ENCODE data around the gene FGF12. TPM values are rescaled to one million over a fixed set of nuclear protein-coding genes. Genes with fewer than 3 reads are reported as not detected.

Gene FGF12
- polyA plus RNA-seq, 3 donors, result not detected

GRCh38 chr3:192129586-192129985, 597.8 kb downstream of the FGF12 start:
- Histone ChIP-seq H3K4me2 (replicated peaks; ENCODE audit: extremely low read depth, low read length, poor library complexity, severe bottlenecking) (no peak overlapping the region), H3K4me3 (replicated peaks in 1 of 3; ENCODE audit: low read depth in 2 of 3, low read length in 3 of 3) (no peak overlapping the region), H3K27ac (ENCODE audit: low read depth in 1 of 2, low read length in 2 of 2) (no peak overlapping the region), H2AFZ (ENCODE audit: insufficient read depth, low read depth, low read length, poor library complexity, severe bottlenecking) (no peak overlapping the region), H4K20me1 (ENCODE audit: insufficient read depth, low read length) (no peaks in the 10 kb centered on the region), H3K4me1 (ENCODE audit: control insufficient read depth in 1 of 2, insufficient read depth in 2 of 2, low read length in 2 of 2) (no peaks in the 10 kb centered on the region), H3K27me3 (ENCODE audit: control insufficient read depth in 2 of 2, insufficient read depth in 2 of 2, low read length in 2 of 2) (no peaks in the 10 kb centered on the region), H3K9ac (ENCODE audit: insufficient read depth, low read length, poor library complexity, severe bottlenecking) (no peak overlapping the region), H3K79me2 (ENCODE audit: insufficient read depth, low read length) (no peaks in the 10 kb centered on the region), H3K36me3 (replicated peaks in 1 of 2; ENCODE audit: control insufficient read depth in 1 of 2, insufficient read depth in 2 of 2, low read length in 2 of 2) (no peaks in the 10 kb centered on the region), H3K9me3 (replicated peaks in 1 of 2; ENCODE audit: control insufficient read depth in 1 of 2, insufficient read depth in 1 of 2, low read length in 2 of 2) (no peaks in the 10 kb centered on the region)
- peaks cover 0 to 2% (median 0%) of the 10 kb centered on the region in 7 donors for H3K9me3 Mint-ChIP-seq
- H3K36me3 Mint-ChIP-seq, result no peaks in the 10 kb centered on the region
- peaks cover 0 to 1% (median 0%) of the 10 kb centered on the region in 3 donors for H3K27me3 Mint-ChIP-seq (ENCODE audit: low read depth in 3 of 3)
- H3K27ac Mint-ChIP-seq, result no peak overlapping the region
- no peak overlapping the region for H3K4me3 Mint-ChIP-seq
- no peak for DNase-seq
- TF ChIP-seq CTCF (IDR thresholded peaks at IDR 0.05), result no peak
- no peaks in the 10 kb centered on the region for H3K4me1 Mint-ChIP-seq
- no CpG with 5 or more reads among the region's 1 CpG for WGBS (ENCODE audit: insufficient coverage)
- intact Hi-C loops (cut with micrococcal nuclease), result no loop called here

GRCh38 chr3:192128922-192129321, 598.4 kb downstream of the FGF12 start:
- Histone ChIP-seq H4K20me1 (ENCODE audit: insufficient read depth, low read length) (no peaks in the 10 kb centered on the region), H2AFZ (ENCODE audit: insufficient read depth, low read depth, low read length, poor library complexity, severe bottlenecking) (no peak overlapping the region), H3K36me3 (replicated peaks in 1 of 2; ENCODE audit: control insufficient read depth in 1 of 2, insufficient read depth in 2 of 2, low read length in 2 of 2) (no peaks in the 10 kb centered on the region), H3K4me3 (replicated peaks in 1 of 3; ENCODE audit: low read depth in 2 of 3, low read length in 3 of 3) (no peak overlapping the region), H3K79me2 (ENCODE audit: insufficient read depth, low read length) (no peaks in the 10 kb centered on the region), H3K4me1 (ENCODE audit: control insufficient read depth in 1 of 2, insufficient read depth in 2 of 2, low read length in 2 of 2) (no peaks in the 10 kb centered on the region), H3K4me2 (replicated peaks; ENCODE audit: extremely low read depth, low read length, poor library complexity, severe bottlenecking) (no peak overlapping the region), H3K9me3 (replicated peaks in 1 of 2; ENCODE audit: control insufficient read depth in 1 of 2, insufficient read depth in 1 of 2, low read length in 2 of 2) (no peaks in the 10 kb centered on the region), H3K27ac (ENCODE audit: low read depth in 1 of 2, low read length in 2 of 2) (no peak overlapping the region), H3K9ac (ENCODE audit: insufficient read depth, low read length, poor library complexity, severe bottlenecking) (no peak overlapping the region), H3K27me3 (ENCODE audit: control insufficient read depth in 2 of 2, insufficient read depth in 2 of 2, low read length in 2 of 2) (no peaks in the 10 kb centered on the region)
- Mint-ChIP-seq H3K27me3 (ENCODE audit: low read depth in 3 of 3) (peaks cover 0 to 1% (median 0%) of the 10 kb centered on the region in 3 donors), H3K4me1 (no peaks in the 10 kb centered on the region), H3K9me3 (peaks cover 0 to 2% (median 0%) of the 10 kb centered on the region in 7 donors), H3K4me3 (no peak overlapping the region), H3K27ac (no peak overlapping the region), H3K36me3 (no peaks in the 10 kb centered on the region)
- WGBS (ENCODE audit: insufficient coverage), result 100% methylated on average over 2 of the region's 4 CpGs
- DNase-seq, result no peak
- intact Hi-C loops (cut with micrococcal nuclease), result no loop called here
- no peak for TF ChIP-seq CTCF (IDR thresholded peaks at IDR 0.05)

Data from CD14-positive monocyte (primary cell).